ENCODE measurements around the gene PPP1R27. TPM values are rescaled to one million over a fixed set of nuclear protein-coding genes. Genes with fewer than 3 reads are reported as not detected.
"Not testable (repeated sequence)": the region's sequence is repeated elsewhere in the genome, so short reads cannot be mapped to it uniquely, and the experiment has no call there.

PPP1R27 gene
- total RNA-seq, 4 donors from 2014 or later: not detected

DNA sequence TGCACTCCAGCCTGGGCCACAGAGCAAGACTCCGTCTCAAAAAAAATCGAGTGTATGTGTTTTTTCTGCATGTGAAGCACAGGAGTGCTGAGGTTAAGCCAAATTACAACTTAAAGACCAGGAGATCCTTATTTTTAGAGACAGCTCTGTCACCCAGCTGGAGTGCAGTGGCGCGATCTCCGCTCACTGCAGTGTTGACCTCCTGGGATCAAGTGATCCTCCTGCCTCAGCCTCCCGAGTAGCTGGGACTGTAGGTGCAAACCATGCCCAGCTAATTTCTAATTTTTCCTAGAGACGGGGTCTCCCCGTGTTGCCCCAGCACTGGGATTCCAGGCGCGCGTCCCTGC, 7.5 kb upstream of the PPP1R27 start:
- no peak for DNase-seq
- Histone ChIP-seq H3K36me3 (peaks cover 0 to 50% (median 0%) of the 10 kb centered on the region in 3 donors), H3K27me3 (no peaks in the 10 kb centered on the region), H3K4me3 (no peak overlapping the region), H3K4me1 (no peaks in the 10 kb centered on the region), H3K27ac (no peak overlapping the region), H3K9me3 (no peaks in the 10 kb centered on the region)
- TF ChIP-seq POLR2A (IDR thresholded peaks at IDR 0.05) (no peak), CTCF (IDR thresholded peaks at IDR 0.05) (no peak)

DNA sequence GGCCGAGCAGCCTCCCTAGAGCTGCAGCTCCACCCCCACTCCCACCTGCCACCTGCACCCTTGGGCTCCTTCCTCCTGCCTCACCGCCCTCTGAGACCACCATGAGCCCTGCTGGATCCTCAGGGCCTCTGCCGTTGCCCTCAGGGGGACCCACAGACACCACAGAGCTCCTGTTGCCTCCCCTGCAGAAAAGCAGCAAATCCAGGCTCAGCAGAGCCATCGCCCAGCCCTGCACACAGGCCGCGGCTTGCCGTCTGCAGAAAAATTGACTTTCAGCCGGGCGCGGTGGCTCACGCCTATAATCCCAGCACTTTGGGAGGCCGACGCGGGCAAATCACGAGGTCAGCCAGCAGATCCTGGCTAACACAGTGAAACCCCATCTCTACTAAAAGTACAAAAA, 7.0 kb upstream of the PPP1R27 start:
- H3K27ac ChIP-seq: no peak overlapping the region
- no peaks in the 10 kb centered on the region for H3K9me3 ChIP-seq
- no peak overlapping the region for H3K4me3 ChIP-seq
- no peak for DNase-seq
- H3K27me3 ChIP-seq: no peaks in the 10 kb centered on the region
- peaks cover 0 to 45% (median 0%) of the 10 kb centered on the region in 3 donors for H3K36me3 ChIP-seq
- H3K4me1 ChIP-seq: no peaks in the 10 kb centered on the region
- TF ChIP-seq CTCF (IDR thresholded peaks at IDR 0.05) (no peak), POLR2A (IDR thresholded peaks at IDR 0.05) (no peak)

GRCh38 chr17:81840826-81841778, 6.3 kb upstream of the PPP1R27 start:
- Histone ChIP-seq H3K27me3 (no peaks in the 10 kb centered on the region), H3K36me3 (peaks cover 0 to 38% (median 0%) of the 10 kb centered on the region in 3 donors), H3K27ac (no peak overlapping the region), H3K9me3 (no peaks in the 10 kb centered on the region), H3K4me3 (no peak overlapping the region), H3K4me1 (no peaks in the 10 kb centered on the region)
- no peak for TF ChIP-seq CTCF (IDR thresholded peaks at IDR 0.05)
- TF ChIP-seq POLR2A (IDR thresholded peaks at IDR 0.05): no peak
- peak in 1 of 3 donors; percentile 37 for DNase-seq

GRCh38 chr17:81840059-81840458, 5.2 kb upstream of the PPP1R27 start:
- not testable (repeated sequence) for H3K27ac ChIP-seq, H3K4me3 ChIP-seq, H3K4me1 ChIP-seq, H3K27me3 ChIP-seq, H3K9me3 ChIP-seq, DNase-seq
- H3K36me3 ChIP-seq: peaks cover 0 to 27% (median 0%) of the 10 kb centered on the region in 3 donors

DNA sequence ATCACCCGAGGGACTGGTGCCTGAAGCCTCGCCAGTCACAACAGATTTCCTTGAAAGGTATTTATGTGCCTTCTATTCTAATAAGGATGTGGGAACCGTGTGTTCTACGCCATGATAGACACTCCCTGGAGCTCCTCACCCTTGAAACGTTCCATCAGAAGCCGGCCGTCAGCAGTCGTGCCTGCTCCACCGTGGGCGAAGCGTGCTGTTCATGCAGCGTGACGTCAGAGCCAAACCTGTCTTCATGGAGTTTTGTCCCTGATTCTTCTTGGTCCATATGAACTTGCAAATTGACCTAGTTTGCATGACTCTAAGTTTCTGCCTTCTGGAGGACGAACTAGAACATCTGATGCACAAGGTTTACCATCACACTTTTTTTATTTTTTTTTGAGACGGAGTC, 4.5 kb upstream of the PPP1R27 start:
- H3K4me1 ChIP-seq: no peaks in the 10 kb centered on the region
- peak in 1 of 3 donors; percentile 39 for DNase-seq
- no peaks in the 10 kb centered on the region for H3K9me3 ChIP-seq
- H3K4me3 ChIP-seq: no peak overlapping the region
- H3K36me3 ChIP-seq: peaks cover 0 to 20% (median 0%) of the 10 kb centered on the region in 3 donors
- no peak overlapping the region for H3K27ac ChIP-seq
- H3K27me3 ChIP-seq: no peaks in the 10 kb centered on the region
- TF ChIP-seq POLR2A (IDR thresholded peaks at IDR 0.05) (no peak), CTCF (IDR thresholded peaks at IDR 0.05) (no peak)

DNA sequence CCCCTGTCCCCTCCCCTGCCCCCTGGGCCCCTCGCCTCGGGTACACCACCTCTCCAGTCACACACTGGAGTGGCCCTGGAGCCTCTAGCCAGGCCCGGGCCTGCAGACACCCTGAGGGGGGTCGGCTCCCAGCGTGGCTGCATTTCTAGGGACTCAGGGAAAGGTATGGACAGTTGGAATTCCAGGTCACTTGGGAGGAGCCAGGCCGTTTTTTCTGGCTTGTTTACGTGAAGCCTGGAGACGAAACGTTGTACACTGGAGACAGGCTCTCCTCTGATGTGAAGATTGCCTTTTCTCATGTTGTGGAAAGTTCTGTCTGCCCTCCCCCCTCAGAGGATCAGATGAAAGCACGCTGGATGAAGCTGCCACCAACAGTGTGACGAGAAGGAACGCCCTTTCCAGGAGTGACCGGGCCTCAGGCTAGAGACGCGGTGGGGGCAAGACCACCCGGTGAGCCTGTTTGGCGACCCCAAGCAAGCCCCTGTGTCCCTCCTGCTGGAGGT, 4.0 kb upstream of the PPP1R27 start:
- H3K4me1 ChIP-seq: peaks cover 0 to 3% (median under 1%) of the 10 kb centered on the region in 4 donors
- no peaks in the 10 kb centered on the region for H3K9me3 ChIP-seq
- no peak for DNase-seq
- no peaks in the 10 kb centered on the region for H3K27me3 ChIP-seq
- H3K36me3 ChIP-seq: peaks cover 0 to 15% (median 0%) of the 10 kb centered on the region in 3 donors
- TF ChIP-seq CTCF (IDR thresholded peaks at IDR 0.05): no peak
- no peak for TF ChIP-seq POLR2A (IDR thresholded peaks at IDR 0.05)
- H3K4me3 ChIP-seq: no peak overlapping the region
- H3K27ac ChIP-seq: no peak overlapping the region
